SW 1271 (cell line): ENCODE results near the gene HIGD1B.
"Not testable (repeated sequence)": the region's sequence is repeated elsewhere in the genome, so short reads cannot be mapped to it uniquely, and the experiment has no call there.

Experiments
- DNase-seq, 2 experiments: peaks; one replicate each; lab custom pipeline; 2025; lab: John Stamatoyannopoulos, UW

The HIGD1B gene

DNA sequence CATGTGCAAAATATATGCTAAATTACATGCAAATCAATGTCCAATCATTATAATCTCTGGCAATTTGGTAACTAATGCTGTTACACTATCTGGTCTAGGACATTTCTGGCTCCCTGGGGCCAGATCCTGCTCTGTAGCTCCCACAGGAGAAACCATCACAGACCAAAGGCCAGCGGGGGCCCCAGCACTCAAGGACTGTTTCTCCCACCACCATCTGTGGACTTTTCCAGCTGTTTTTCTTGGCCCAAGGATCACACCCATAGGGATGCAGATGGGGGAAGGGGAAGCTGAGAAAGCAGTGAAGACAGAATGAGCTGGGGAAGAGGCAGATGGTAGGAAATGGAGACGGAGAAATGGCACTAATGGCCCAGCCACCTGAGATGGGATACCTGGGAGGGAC is at the start of gene HIGD1B:
TSS of gene HIGD1B (plus strand) at position 298 of the 400 bp plus-strand sequence. CDS start 270 bp downstream, outside the sequence.
- DNase-seq, result no peak

DNA sequence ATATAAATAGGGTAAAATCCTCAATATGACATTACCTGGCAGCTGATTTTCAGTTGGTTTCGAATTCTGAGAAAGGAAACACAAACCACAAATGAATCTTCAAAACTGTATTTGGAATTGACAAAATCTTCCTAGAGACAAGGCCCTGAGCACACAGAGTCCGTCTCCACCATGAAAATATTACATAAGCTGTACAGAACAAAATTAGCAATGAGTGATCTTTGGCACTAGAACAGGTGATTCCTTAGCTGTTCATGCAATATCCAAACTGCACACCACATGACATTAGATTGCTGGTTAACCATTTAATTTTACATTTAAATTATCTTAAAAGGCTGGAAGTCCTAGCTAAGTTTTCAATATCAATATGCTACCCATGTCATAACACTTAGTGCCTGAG is 49.3 kb upstream of the HIGD1B start:
- DNase-seq, result no peak

DNA sequence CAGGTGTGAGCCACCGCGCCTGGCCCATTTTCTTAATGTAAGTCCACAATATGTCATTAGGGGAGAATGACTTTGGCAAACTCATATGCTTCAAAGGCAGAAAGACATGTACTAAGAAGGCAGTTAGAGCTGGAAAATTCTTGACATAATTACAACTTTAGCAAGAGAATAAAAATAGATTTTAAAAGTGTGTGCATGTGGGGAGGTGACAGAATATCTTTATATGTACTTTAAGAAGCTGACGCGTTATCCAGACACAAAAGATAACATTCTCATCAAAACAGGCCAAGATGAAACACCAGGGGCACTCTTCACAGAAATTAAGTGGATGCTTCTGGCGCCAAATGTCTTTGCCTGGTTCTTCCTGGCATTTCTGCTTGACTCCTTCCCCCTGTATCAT is 45.8 kb upstream of the HIGD1B start:
- DNase-seq, result no peak

DNA sequence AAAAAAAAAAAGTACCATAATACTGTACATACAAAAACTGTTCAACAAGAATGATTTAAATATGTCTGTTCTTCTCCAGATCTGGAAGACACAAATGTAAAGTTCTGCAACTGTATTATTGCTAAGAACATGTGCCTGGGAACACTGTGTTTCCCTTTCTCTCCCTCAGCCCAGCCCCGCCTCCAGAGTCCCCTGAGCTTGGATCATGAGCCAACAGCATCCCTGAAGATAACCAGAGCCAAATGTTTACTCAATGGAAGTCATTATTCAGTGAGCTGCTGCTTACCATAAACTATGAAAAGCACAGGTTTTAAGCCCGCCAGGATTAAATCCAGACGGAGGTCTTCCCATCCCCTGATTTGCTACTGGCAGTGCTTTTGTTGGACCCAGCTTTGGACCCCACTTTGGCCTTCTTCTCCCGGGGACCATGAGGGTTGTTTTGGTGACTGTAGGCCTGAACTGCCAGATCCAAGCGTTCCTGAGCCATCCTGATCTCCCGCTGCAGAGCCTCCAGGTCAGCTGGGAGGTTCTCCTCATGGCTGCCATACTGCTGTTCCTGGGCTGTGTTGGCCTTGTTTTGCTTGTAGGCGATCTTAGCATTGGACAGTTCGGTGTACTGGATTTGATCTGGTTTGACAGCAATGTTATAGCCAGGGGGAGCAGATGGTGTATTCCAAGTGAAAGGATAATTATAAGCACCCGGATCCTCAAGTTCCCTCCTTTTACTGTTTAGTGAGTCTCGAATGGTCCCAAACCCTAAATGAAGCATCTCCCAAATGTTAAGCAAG is 43.2 kb upstream of the HIGD1B start:
- DNase-seq, result no peak

DNA sequence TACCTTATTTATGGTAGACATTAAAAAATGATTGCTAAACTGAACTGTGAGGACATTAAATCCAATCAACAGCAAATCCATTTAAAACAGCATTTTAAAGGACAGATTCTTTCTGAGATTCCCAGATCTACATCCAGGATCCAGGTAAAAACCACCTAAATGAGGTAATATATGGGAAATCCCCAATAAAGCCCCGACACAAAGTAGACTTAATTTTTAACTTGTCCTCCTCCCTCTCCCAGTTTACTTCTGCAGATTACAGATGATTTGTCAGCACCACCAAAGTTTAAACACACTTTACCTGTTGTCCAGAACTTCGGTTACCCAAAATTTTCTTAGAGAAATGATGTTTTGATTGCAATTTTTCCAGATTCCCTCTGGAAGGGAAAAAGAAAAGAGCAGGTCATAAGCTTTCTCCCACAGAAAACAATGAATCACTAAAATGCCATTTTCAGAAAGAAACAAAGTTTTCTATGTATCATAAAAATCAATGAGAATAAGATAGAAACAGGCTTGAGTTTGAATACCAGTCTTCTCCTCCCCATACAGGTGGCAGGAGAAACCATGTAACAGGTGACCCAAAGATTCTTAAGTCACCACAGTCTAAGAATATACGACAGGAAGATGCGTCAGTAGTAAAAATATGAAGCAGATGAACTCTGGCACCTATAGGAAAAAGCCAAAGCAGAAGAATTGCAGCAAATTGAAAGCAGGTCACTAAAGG is 40.4 kb upstream of the HIGD1B start:
- no peak for DNase-seq

DNA sequence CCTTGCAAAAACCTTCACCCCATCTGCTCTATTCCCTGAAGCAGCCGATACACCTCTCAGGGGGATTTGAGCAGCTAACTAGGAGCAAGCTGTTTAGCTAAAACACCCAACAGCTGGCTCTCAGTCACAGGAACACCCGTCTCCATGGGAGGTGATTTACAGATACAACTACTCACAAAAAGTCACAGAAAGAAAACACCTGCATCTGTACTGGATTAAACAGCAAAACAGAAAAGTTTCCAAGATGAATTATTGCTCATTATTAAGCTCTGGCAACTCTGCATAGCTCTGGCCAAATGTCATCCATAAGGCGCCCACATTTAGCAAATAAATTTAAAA is 39.9 kb upstream of the HIGD1B start:
- no peak for DNase-seq

DNA sequence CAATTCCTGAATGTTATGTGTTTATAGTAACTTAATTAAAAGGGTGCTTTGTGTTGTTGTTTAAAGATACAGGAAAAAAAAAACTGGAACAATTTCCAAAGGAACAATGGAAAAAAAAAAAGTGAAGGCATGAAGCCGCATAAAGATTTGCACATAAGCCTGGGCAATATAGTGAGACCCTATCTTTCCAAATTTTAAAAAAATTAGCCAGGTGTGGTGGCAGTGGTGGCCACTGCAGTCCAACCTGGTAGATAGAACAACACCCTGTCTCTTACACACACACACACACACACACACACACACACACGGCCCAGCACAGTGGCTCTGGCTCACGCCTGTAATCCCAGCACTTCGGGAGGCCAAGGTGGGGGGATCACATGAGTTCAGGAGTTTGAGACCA is 39.5 kb upstream of the HIGD1B start:
- no peak for DNase-seq

DNA sequence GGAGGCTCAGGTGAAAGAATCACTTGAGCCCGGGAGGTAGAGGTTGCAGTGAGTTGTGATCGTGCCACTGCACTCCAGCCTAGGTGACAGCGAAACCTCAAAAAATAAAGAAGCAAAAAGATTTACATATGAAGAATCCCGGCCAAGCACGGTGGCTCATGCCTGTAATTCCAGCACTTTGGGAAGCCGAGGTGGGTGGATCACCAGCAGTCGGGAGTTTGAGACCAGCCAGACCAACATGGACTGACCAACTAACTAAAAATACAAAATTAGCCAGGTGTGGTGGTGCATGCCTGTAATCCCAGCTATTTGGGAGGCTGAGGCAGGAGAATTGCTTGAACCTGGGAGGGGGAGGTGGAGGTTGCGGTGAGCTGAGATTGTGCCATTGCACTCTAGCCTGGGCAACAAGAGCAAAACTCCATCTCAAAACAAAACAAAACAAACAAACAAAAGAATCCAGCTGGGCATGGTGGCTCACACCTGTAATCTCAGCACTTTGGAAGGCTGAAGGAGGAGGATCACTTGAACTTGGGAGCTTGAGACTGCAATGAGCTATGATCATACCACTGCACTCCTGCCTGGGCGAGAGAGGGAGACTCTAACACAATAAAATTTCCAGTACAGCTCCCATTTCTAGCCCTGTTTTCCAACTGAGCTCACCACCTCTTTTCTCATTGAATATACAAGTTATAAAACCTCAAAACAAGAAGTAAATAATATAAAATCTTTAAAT is 38.9 kb upstream of the HIGD1B start:
- not testable (repeated sequence) for DNase-seq

DNA sequence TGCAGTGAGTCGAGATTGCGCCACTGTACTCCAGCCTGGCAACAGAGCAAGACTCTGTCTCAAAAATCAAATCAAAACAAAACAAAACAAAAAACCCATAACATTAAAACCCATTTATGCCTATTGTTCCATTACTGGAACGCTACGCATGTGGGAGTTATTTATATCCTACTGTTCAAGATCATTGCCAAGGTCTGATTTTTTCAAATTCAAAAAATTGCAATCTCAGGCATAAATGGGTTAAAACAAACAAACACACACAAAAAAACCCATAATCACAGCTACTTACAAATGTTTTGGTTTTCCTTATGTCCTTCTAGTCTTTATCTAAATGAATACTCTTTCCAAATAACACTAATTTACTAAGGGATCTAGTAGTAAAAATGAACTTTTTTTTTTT is 35.4 kb upstream of the HIGD1B start:
- DNase-seq, result no peak

DNA sequence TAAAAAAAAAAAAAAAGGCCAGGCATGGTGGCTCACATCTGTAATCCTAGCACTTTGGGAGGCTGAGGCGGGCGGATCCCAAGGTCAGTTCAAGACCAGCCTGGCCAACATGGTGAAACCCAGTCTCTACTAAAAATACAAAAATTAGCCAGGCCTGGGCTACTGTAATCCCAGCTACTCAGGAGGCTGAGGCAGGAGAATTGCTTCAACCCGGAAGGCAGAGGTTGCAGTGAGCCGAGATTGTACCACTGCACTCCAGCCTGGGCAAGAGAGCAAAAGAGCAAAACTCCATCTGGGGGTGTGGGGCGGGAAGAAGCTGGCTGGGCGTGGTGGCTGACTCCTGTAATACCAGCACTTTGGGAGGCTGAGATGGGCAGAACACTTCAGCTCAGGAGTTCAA is 29.2 kb upstream of the HIGD1B start:
- DNase-seq, result not testable (repeated sequence)

DNA sequence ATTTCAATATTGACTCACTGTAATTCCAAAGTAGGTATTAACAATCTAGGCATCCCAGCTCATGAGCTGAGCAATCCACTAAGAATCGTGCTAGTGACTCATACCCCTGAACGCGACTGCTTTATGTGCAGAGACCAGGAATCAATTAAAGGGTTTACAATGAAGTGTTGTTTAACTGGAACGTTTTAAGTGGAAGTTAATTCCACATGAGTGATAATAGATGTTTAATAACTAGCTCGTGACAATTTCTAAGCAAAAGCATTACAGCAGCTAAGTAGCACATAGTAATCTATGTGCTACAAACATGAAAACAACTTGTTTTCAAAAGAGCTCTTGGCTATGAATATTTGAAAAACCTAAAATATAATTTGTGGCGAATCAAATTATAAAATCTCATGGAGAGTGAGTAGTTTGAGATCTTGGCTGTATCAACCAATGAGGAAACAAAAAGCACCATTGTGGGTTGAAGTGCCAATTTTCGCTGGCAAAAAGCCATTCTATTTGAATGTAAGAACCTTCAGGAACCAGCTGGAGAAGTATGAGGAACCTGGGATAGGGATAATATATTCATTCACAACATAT is 27.0 kb upstream of the HIGD1B start:
- peak; percentile 71 to 94 for DNase-seq

DNA sequence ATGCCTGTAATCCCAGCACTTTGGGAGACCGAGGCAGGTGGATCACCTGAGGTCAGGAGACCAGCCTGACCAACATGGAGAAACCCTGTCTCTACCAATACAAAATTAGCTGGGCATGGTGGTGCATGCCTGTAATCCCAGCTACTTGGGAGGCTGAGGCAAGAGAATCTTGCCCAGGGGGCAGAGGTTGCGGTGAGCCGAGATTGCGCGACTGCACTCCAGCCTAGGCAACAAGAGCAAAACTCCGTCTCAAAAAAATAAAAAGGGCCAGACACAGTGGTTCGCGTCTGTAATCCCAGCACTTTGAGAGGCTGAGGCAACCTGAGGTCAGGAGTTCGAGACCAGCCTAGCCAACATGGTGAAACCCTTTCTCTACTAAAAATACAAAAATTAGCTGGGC is 22.4 kb upstream of the HIGD1B start:
- DNase-seq, result not testable (repeated sequence)

DNA sequence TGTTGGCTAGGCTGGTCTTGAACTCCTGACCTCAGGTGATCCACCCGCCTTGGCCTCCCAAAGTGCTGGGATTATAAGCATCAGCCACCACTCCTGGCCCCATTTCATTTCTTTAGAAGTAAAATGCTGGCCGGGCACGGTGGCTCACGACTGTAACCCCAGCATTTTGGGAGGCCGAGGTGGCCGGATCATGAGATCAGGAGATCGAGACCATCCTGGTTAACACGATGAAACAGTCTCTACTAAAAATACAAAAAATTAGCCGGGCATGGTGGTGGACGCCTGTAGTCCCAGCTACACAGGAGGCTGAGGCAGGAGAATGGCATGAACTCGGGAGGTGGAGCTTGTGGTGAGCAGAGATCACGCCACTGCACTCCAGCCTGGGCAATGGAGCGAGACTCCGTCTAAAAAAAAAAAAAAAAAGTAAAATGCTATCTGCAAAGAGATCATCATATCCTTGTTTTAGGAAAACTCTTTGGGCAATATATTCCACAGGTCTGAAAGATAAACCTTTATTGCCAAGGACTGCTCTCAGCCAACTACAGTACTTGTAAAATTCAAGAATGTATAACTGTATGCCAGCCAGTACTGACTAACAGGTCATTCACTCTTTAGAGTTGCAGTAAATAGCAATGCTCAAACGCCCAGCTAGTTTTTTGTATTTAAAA is 21.4 kb upstream of the HIGD1B start:
- no peak for DNase-seq

DNA sequence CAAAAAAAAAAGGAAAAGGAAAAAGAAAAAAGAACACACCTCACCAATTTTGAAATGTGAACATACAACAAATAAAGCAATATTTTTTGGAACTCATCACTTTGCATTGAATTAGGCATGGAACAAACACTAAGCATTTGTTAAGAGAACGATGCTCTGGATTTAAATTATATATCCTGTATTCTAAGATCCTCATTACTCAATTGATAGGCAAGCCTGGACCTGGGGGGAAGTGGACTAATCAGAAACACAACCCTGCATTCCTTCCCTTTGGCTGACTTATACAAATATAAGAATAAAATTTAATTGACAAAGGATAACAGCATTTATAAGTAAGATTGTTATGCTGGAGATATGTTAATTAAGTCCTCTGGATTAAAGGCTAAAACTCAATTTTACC is 19.8 kb upstream of the HIGD1B start:
- DNase-seq, result no peak

DNA sequence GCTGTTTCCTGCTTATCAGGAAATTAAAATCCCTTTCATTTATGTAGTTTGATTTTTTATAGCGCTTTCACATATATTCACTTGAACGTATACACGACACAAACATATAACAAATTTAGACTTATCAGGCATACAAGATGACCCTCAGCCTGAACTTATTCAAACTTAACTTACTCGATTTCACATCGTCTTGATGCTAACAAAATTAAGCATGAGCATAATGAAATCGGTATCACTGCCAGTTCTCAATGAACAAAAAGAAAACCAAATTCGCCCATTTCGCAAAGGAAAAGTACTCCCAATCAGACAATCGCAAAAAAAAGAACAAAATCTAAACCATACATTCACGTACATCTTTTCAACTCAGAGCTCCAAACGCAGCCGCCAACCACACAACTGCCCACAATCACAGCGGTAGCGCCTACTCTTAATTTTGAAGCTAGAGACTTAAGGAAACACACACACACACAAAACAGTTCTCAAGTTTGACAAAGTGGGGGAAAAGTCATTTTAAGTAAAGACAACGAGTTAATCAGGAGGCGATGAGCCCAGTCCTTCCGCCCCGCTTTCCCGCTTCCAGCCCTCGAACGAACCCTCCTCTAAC is 18.7 kb upstream of the HIGD1B start:
- peak in 1 of 2 experiments; percentile 40 for DNase-seq

DNA sequence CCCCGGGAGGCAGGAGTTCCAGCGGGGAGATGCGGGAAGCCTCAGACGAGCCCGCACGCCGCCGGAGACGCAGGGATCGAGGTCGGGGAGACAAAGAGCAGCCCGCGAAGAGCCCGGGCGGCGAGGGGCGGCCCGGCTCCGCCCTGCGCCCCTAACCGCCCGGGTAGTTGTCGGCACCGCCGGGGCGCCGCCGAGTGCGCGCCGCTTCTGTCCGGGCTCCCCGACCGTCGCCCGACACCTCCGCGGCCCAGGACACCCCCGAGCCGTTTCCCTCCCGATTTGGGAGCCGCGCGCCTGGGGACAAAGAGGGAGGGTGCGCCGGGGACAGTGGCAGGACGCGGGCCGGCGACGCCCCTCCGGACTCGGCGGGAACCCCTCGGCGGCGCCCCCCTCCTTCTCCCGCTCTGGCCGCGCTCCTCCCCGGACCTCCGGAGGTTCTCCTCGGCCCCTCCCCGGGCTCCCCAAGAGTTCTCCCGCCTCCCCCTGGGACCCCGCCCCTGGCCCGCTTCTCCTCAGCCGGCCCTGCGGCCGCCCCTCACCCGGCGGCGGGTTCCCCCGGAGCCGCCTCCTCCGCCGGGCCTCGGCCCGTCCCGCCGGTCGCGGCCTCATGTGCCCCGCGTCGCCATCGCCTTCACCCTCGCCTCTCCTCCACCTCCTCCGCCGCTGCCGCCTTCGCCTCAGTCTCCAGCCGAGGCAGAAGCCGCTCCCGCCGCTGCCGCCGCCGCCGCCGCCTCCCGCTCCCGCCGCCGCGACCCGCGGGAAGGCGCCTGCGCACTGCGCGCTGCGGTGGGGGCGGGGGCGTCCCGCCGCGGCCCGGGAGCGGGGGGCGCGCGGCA is 17.9 kb upstream of the HIGD1B start, which contains the start of gene GJC1:
TSS of gene GJC1 (minus strand) at position 765 of the 836 bp plus-strand sequence. CDS start 24,470 bp downstream, outside the sequence.
- DNase-seq, result no peak

DNA sequence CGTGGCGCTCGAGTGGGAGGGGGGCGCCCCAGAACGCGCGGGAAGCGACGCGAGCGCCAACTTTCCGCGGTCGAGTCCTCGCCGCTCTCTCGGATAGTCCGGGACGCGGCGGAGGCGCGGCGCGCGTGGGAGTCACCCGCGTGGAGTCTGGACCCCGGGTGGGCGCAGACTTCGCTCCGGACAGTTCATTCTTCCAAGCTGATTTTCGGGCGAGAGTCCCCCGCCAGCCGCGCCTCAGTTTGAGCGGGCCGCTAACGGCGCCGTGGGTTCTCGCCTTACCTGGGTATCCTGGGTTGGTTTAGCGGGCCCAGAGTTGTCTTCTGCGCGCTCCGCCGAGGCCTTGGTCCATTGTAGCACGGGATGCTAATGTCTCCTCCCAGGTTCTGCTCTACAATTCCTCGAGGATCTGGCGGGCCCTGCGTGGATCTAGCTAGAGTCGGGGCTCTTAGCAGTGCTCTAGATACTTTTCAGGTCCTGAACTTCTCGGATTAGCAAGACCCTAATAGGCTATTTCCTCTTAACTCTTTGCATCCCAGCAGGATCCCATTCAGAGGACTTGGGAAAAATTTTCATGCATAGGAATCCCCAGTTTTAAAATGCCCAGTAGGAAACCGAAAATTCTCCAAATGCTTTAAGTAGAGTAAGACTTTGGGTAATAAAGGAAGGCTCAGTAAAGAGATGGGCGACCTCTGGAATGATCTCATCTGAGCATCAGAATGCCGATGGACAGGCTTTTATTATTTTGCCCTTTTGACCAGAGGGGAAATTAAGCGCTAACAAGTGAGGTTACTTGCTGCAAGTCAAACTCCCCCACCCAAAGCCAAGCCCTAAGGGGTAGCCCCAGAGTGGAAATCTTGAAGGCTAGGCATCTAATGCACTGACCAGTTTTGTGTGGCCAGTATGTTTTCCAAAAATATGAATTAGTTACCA is 17.1 kb upstream of the HIGD1B start:
- DNase-seq, result no peak

DNA sequence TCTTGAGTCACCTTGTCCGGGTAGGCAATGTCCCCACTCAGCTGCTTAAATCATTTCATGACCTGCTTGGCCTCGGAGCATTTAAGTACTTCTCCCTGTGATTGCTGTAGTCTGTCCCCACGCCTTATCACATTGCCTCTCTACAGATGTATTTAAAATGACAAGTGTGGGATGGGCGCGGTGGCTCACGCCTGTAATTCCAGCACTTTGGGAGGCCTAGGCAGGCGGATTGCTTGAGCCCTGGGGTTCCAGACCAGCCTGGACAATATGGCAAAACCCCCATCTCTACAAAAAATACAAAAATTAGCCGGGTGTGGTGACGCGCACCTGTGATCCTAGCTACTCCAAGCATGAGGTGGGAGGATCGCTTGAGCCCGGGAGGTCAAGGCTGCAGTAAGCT is 16.3 kb upstream of the HIGD1B start:
- DNase-seq, result no peak

DNA sequence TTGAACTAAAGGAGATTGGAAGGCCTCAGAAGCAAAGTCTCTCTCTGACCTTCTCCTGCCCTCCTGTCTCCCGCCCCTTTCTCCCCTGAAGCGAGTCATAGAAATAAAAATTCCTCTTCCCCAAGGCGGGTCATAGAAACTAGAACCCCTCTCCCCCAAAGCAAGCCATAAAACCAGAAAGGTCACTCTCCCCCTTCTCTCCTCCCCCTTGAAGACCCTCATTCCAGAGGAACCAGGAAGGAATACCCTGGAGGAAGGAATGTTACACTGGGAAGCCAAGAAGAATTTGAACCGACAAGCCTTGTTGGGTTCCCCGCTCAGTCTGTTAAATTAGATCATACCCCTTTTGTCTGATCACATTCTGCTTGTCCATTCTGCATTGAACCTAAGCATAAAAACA is 14.9 kb upstream of the HIGD1B start:
- no peak for DNase-seq
